LNCAP (cell line): ENCODE measurements around the gene UCK2.

Source experiments
- CTCF ChIP-seq: fragments of 450-650 bp; IDR thresholded peaks from 2 replicates; pipeline ENCODE4 v1.5.1; 2017; ENCODE audit warnings: mild to moderate bottlenecking

Gene UCK2

GRCh38 chr1:165894591-165894990 lies 67.2 kb downstream of the UCK2 start:
- no peak; the same call in 1 of the 2 replicates for TF ChIP-seq CTCF

DNA sequence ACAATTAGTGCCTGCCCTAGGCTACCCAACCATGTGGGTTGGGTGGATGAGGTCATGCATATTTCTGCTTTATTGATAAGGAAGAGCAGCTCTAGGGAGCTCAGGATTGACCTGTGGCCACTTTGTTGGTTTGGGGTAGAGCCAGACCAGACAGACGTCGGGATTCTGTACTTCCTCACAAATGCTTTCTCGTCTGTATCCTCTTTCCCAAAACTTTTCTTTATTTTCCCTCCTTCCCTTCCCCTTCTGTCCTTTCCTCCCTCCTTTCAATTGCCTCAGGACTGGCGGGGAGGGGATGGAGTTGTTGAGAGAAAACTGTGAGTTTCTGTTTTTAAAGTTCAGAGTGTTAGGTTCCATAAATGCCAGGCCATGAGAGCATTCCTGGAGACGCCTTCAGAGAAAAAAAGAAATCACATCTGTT lies 68.0 kb downstream of the UCK2 start:
- no peak for TF ChIP-seq CTCF

- no peak for TF ChIP-seq CTCF
These were observed 68.9 kb downstream of the UCK2 start for GRCh38 chr1:165896277-165896676.

- no peak for TF ChIP-seq CTCF
These were observed 70.2 kb downstream of the UCK2 start for GRCh38 chr1:165897326-165898303.

DNA sequence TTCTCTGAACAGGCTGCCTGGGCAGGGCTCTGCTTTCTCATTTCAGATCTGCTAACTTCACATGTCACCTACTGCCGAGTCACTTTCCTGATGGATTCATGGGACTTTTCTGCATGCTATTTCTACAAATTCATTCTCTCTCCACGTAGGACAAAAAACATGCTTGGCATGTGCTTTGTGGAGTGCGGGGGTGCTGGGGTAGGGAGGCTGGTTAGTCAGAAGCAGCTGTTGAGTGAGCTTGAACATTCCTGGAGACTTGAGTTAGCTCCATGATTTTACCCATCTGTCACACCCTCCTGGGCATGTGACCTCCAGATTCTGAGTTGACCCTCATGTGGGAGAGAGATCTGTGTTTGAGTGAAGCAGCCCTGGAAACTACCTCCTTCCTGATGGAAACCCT lies 71.4 kb downstream of the UCK2 start:
- TF ChIP-seq CTCF: no peak

GRCh38 chr1:165899461-165899941 lies 72.1 kb downstream of the UCK2 start:
- no peak for TF ChIP-seq CTCF

- no peak for TF ChIP-seq CTCF
These were observed 73.4 kb downstream of the UCK2 start for GRCh38 chr1:165900576-165901380.
